HEK293 (cell line): Measurements from ENCODE around the gene GRIN2A.

ENCODE experiments used
- CTCF ChIA-PET: fragments of 350-600 bp; formaldehyde crosslinking; extraction: SDS; loops from one replicate; lab custom pipeline; 2021; ENCODE audit warnings: antibody characterized with exemption; lab: Yijun Ruan, JAX
- POLR2A ChIA-PET: fragments of 300-600 bp; formaldehyde crosslinking; extraction: SDS; loops from one replicate; lab custom pipeline; 2020; ENCODE audit warnings: antibody characterized with exemption, inconsistent platforms; lab: Yijun Ruan, JAX
- H3K27ac ChIP-seq: fragments of 200-500 bp; sonication (Bioruptor generic); 2 replicates; pipeline ENCODE4 v1.5.1; 2014; ENCODE audit warnings: low read depth, low read length, control low read depth, inconsistent platforms; ENCODE audit errors: extremely low read depth
- H3K36me3 ChIP-seq, 2 experiments: fragments of 200-500 bp in 1 of 2; sonication (Bioruptor generic) in 1 of 2; 1 replicate in 1 of 2; 2 replicates in 1 of 2; pipeline ENCODE4 v1.5.1; 2014 to 2017; ENCODE audit warnings: inconsistent platforms in 2 of 2, low read length in 2 of 2; ENCODE audit not compliant: control insufficient read depth in 2 of 2, insufficient read depth in 1 of 2
- H3K4me1 ChIP-seq: fragments of 200-500 bp; sonication (Bioruptor generic); 2 replicates; pipeline ENCODE4 v1.5.1; 2014; ENCODE audit warnings: mild to moderate bottlenecking, low read length, inconsistent platforms; ENCODE audit not compliant: control insufficient read depth, insufficient read depth
- H3K4me3 ChIP-seq: 2 replicates; pipeline ENCODE4 v1.5.1; 2011; ENCODE audit warnings: low read depth, mild to moderate bottlenecking, control low read depth, low read length, moderate library complexity
- H3K9me3 ChIP-seq: fragments of 200-500 bp; sonication (Bioruptor generic); 2 replicates; pipeline ENCODE4 v1.5.1; 2014; ENCODE audit warnings: low read depth, low read length, inconsistent platforms; ENCODE audit not compliant: control insufficient read depth, insufficient read depth
- GFI1B ChIP-seq: fragments of 450-650 bp; formaldehyde crosslinking; IDR thresholded peaks from 2 replicates; pipeline ENCODE4 v1.5.1; 2016; ENCODE audit warnings: missing biosample characterization, missing genetic modification characterization
- HOXC10 ChIP-seq: sonication (generic); formaldehyde crosslinking; IDR thresholded peaks from 2 replicates; pipeline ENCODE4 v1.8.1; 2023; ENCODE audit warnings: mild to moderate bottlenecking, missing genetic modification reagents
- OVOL3 ChIP-seq: fragments of 450-650 bp; formaldehyde crosslinking; IDR thresholded peaks from 2 replicates; pipeline ENCODE4 v1.5.1; 2016; ENCODE audit warnings: missing biosample characterization, missing genetic modification characterization
- PATZ1 ChIP-seq: fragments of 450-650 bp; formaldehyde crosslinking; IDR thresholded peaks from 2 replicates; pipeline ENCODE4 v1.5.1; 2016; ENCODE audit warnings: missing biosample characterization, missing genetic modification characterization
- PRDM1 ChIP-seq: fragments of 450-650 bp; formaldehyde crosslinking; IDR thresholded peaks from 2 replicates; pipeline ENCODE4; 2016; ENCODE audit warnings: missing biosample characterization, missing genetic modification characterization
- RBAK ChIP-seq: fragments of 450-650 bp; formaldehyde crosslinking; IDR thresholded peaks from 2 replicates; pipeline ENCODE4 v1.5.1; 2016; ENCODE audit warnings: missing biosample characterization, missing genetic modification characterization
- SCRT2 ChIP-seq: fragments of 450-650 bp; formaldehyde crosslinking; IDR thresholded peaks from 2 replicates; pipeline ENCODE4 v1.5.1; 2016; ENCODE audit warnings: missing biosample characterization, missing genetic modification characterization
- TCF7L2 ChIP-seq: IDR thresholded peaks from 2 replicates; pipeline ENCODE4 v1.6.1; 2011; ENCODE audit warnings: low read depth, mild to moderate bottlenecking, inconsistent platforms, low read length, moderate library complexity, borderline replicate concordance
- YY2 ChIP-seq: fragments of 450-650 bp; formaldehyde crosslinking; IDR thresholded peaks from 2 replicates; pipeline ENCODE4 v1.5.1; 2016; ENCODE audit warnings: missing biosample characterization, missing genetic modification characterization
- ZIC2 ChIP-seq: fragments of 450-650 bp; formaldehyde crosslinking; IDR thresholded peaks from 2 replicates; pipeline ENCODE4 v1.5.1; 2016; ENCODE audit warnings: missing biosample characterization, missing genetic modification characterization
- ZNF148 ChIP-seq: fragments of 450-650 bp; formaldehyde crosslinking; IDR thresholded peaks from 2 replicates; pipeline ENCODE4 v1.5.0; 2017; ENCODE audit warnings: missing biosample characterization, missing genetic modification characterization, borderline replicate concordance
- ZNF311 ChIP-seq: fragments of 450-650 bp; formaldehyde crosslinking; IDR thresholded peaks from 2 replicates; pipeline ENCODE4 v1.5.1; 2017; ENCODE audit warnings: missing biosample characterization, missing genetic modification characterization, borderline replicate concordance
- ZNF362 ChIP-seq: fragments of 450-650 bp; formaldehyde crosslinking; IDR thresholded peaks from 2 replicates; pipeline ENCODE4 v1.5.1; 2016; ENCODE audit warnings: missing biosample characterization, missing genetic modification characterization
- ZNF423 ChIP-seq: fragments of 450-650 bp; formaldehyde crosslinking; IDR thresholded peaks from 2 replicates; pipeline ENCODE4 v1.5.1; 2016; ENCODE audit warnings: missing biosample characterization, missing genetic modification characterization
- ZNF558 ChIP-seq: fragments of 450-650 bp; formaldehyde crosslinking; IDR thresholded peaks from 2 replicates; pipeline ENCODE4 v1.5.1; 2016; ENCODE audit warnings: missing biosample characterization, missing genetic modification characterization
- ZNF600 ChIP-seq: fragments of 450-650 bp; formaldehyde crosslinking; IDR thresholded peaks from 2 replicates; pipeline ENCODE4 v1.5.1; 2016; ENCODE audit warnings: missing biosample characterization, missing genetic modification characterization
- ZNF768 ChIP-seq: fragments of 450-650 bp; formaldehyde crosslinking; IDR thresholded peaks from 2 replicates; pipeline ENCODE4 v1.5.1; 2018; ENCODE audit warnings: missing biosample characterization, mild to moderate bottlenecking, missing genetic modification characterization

Gene GRIN2A

GRCh38 chr16:10145542-10146035 is 36.6 kb downstream of the GRIN2A start (continued):
- no peak for TF ChIP-seq ZNF600 (tag by site-specific recombination)
- TF ChIP-seq OVOL3 (tag by site-specific recombination), result no peak
- TF ChIP-seq RBAK (tag by site-specific recombination), result no peak

- TF ChIP-seq ZNF423 (tag by site-specific recombination) (no peak), PATZ1 (no peak), ZNF362 (no peak), TCF7L2 (no peak), PRDM1 (no peak), ZIC2 (tag by site-specific recombination) (no peak)
- POLR2A ChIA-PET, result no interaction called here
Measured at GRCh38 chr16:10141671-10142070, 40.6 kb downstream of the GRIN2A start.

GRCh38 chr16:10138881-10139280 is 43.3 kb downstream of the GRIN2A start:
- no peak for TF ChIP-seq ZNF558 (tag by site-specific recombination)
- TF ChIP-seq ZNF148, result no peak
- no peak for TF ChIP-seq ZNF768 (tag by site-specific recombination)
- no peak for TF ChIP-seq RBAK (tag by site-specific recombination)
- no peak for TF ChIP-seq HOXC10 (CRISPR knock-in tag)
- TF ChIP-seq SCRT2 (tag by site-specific recombination), result no peak
- no peak for TF ChIP-seq YY2 (tag by site-specific recombination)
- TF ChIP-seq ZNF311, result no peak
- TF ChIP-seq GFI1B (tag by site-specific recombination), result no peak
- TF ChIP-seq, all 188 proteins: peak for 0
- Histone ChIP-seq H3K4me3 (no peak overlapping the region), H3K36me3 (no peaks in the 10 kb centered on the region), H3K4me1 (no peaks in the 10 kb centered on the region), H3K27ac (no peak overlapping the region), H3K9me3 (no peaks in the 10 kb centered on the region)
- CTCF ChIA-PET, result interaction anchor here (1.8 kb wide), 1 partner anchor 43 kb away, joined by 7 read pairs; the partner anchor contains the start of gene GRIN2A
- POLR2A ChIA-PET, result no interaction called here

More at GRCh38 chr16:10141671-10142070, 40.6 kb downstream of the GRIN2A start:
- Histone ChIP-seq H3K4me3 (no peak overlapping the region), H3K36me3 (no peaks in the 10 kb centered on the region), H3K4me1 (no peaks in the 10 kb centered on the region), H3K9me3 (no peaks in the 10 kb centered on the region), H3K27ac (no peak overlapping the region)
- CTCF ChIA-PET, result no interaction called here
